DOHH2 (cell line): ENCODE data around the gene NMRK1.
A peak's percentile ranks its signal among the peaks of the same experiment; 100 is the strongest.

ENCODE experiments used
- H3F3A ChIP-seq: fragments of 200-600 bp; sonication (generic), shearing (Covaris generic); 2 replicates; pipeline ENCODE4 v1.6.0; 2016; ENCODE audit warnings: antibody characterized with exemption, mild to moderate bottlenecking; ENCODE audit not compliant: control insufficient read depth, insufficient read depth
- H3K27ac ChIP-seq: fragments of 200-600 bp; sonication (generic); 2 replicates; pipeline ENCODE4 v1.5.1; 2014; ENCODE audit warnings: low read depth, mild to moderate bottlenecking, low read length, moderate library complexity
- H3K27me3 ChIP-seq: fragments of 200-600 bp; sonication (generic); 2 replicates; pipeline ENCODE4 v1.6.1; 2014; ENCODE audit warnings: mild to moderate bottlenecking, low read length, mixed read lengths; ENCODE audit not compliant: control insufficient read depth
- H3K36me3 ChIP-seq: fragments of 200-600 bp; sonication (generic); 2 replicates; pipeline ENCODE4 v1.6.1; 2014; ENCODE audit warnings: mild to moderate bottlenecking, low read length, moderate library complexity, mixed read lengths; ENCODE audit not compliant: control insufficient read depth
- H3K4me1 ChIP-seq: fragments of 200-600 bp; sonication (generic); 2 replicates; pipeline ENCODE4 v1.6.1; 2014; ENCODE audit warnings: mild to moderate bottlenecking, low read length, mixed read lengths; ENCODE audit not compliant: control insufficient read depth
- H3K4me2 ChIP-seq: fragments of 200-600 bp; sonication (generic); 2 replicates; pipeline ENCODE4 v1.6.0; 2014; ENCODE audit warnings: mild to moderate bottlenecking, low read length, moderate library complexity
- H3K4me3 ChIP-seq: fragments of 200-600 bp; sonication (generic); 2 replicates; pipeline ENCODE4 v1.5.1; 2014; ENCODE audit warnings: mild to moderate bottlenecking, low read length, mixed read lengths
- H3K79me2 ChIP-seq: fragments of 200-600 bp; sonication (generic); 2 replicates; pipeline ENCODE4 v1.6.1; 2014; ENCODE audit warnings: mild to moderate bottlenecking, low read length, mixed read lengths; ENCODE audit not compliant: control insufficient read depth
- H3K9me2 ChIP-seq: fragments of 200-600 bp; sonication (generic); replicated peaks from 2 replicates; pipeline ENCODE4 v1.6.1; 2014; ENCODE audit warnings: mild to moderate bottlenecking, low read length, mixed read lengths; ENCODE audit not compliant: control insufficient read depth
- H3K9me3 ChIP-seq: fragments of 200-600 bp; sonication (generic); 2 replicates; pipeline ENCODE4 v1.6.1; 2014; ENCODE audit warnings: antibody characterized with exemption, low read length, mixed read lengths; ENCODE audit not compliant: control insufficient read depth, insufficient read depth
- H4K20me1 ChIP-seq: fragments of 200-600 bp; sonication (generic); 2 replicates; pipeline ENCODE4 v1.6.0; 2014; ENCODE audit warnings: low read depth, mild to moderate bottlenecking, antibody characterized with exemption, low read length, moderate library complexity; ENCODE audit not compliant: control insufficient read depth, insufficient read depth
- EZH2phosphoT487 ChIP-seq: fragments of 200-600 bp; sonication (generic); IDR thresholded peaks from 2 replicates; pipeline ENCODE4 v1.6.1; 2017; ENCODE audit warnings: borderline replicate concordance, mild to moderate bottlenecking, antibody characterized with exemption, low read length, moderate library complexity, mixed read lengths
- TF ChIP-seq, protein P1 (sequence below): fragments of 200-600 bp; sonication (generic); IDR thresholded peaks from one replicate; pipeline ENCODE4 v1.5.1; 2014; ENCODE audit warnings: antibody characterized with exemption, mild to moderate bottlenecking, low read depth, low read length; ENCODE audit not compliant: poor library complexity, severe bottlenecking

NMRK1 gene

DNA sequence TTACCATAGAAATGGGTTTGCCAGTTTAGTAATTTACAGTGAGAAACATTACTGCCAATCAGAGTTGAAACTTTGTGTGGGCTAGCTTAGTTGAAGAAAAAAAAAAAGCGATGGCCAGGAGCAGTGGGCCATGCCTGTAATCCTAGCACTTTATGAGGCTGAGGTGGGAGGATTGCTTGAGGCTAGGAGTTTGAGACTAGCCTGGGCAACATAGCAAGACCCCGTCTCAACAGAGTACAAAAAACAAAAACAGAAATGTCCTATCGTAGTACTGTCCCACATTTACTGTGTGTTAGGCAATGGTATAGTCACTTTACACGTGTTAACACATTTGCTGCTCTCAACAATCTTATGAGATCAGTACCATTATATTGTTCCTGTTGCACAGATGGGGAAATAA, 2.6 kb upstream of the NMRK1 start:
- Histone ChIP-seq H3K4me3 (no peak overlapping the region), H3K4me2 (peak overlapping the region; percentile 84), H3K9me3 (no peaks in the 10 kb centered on the region), H3K79me2 (peaks cover 68% of the 10 kb centered on the region), H3K9me2 (no peaks in the 10 kb centered on the region), H3K36me3 (peaks cover 2% of the 10 kb centered on the region; the same call in 1 of the 2 replicates), H3F3A (no peaks in the 10 kb centered on the region), H3K27me3 (no peaks in the 10 kb centered on the region), H4K20me1 (peaks cover 12% of the 10 kb centered on the region), H3K27ac (no peak overlapping the region), H3K4me1 (peaks cover 31% of the 10 kb centered on the region)
- TF ChIP-seq, protein P1, sequence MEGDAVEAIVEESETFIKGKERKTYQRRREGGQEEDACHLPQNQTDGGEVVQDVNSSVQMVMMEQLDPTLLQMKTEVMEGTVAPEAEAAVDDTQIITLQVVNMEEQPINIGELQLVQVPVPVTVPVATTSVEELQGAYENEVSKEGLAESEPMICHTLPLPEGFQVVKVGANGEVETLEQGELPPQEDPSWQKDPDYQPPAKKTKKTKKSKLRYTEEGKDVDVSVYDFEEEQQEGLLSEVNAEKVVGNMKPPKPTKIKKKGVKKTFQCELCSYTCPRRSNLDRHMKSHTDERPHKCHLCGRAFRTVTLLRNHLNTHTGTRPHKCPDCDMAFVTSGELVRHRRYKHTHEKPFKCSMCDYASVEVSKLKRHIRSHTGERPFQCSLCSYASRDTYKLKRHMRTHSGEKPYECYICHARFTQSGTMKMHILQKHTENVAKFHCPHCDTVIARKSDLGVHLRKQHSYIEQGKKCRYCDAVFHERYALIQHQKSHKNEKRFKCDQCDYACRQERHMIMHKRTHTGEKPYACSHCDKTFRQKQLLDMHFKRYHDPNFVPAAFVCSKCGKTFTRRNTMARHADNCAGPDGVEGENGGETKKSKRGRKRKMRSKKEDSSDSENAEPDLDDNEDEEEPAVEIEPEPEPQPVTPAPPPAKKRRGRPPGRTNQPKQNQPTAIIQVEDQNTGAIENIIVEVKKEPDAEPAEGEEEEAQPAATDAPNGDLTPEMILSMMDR = no peak
- TF ChIP-seq EZH2phosphoT487 = no peak

DNA sequence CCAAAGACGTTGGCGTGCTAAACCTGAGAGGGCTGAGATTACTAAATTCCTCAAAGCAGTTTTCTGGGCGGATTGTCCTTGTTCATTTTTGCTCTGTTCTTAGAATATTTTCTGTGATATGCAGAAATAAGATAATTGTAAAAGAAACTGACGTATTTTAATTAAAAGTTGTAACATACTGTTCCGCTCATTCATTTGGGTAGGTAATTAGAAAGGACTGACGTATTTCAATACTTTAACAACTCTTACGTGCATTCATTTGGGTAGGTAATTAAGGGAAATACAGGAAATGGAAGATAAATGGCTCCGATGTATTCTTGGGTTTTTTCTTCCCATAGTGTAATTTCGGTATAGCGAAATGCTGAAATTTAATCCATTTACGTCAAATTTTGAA, 1.4 kb upstream of the NMRK1 start:
- Histone ChIP-seq H3K4me3 (peak overlapping the region; percentile 99), H3K9me3 (no peaks in the 10 kb centered on the region), H3K4me2 (peak overlapping the region; percentile 84), H4K20me1 (peaks cover 12% of the 10 kb centered on the region), H3F3A (no peaks in the 10 kb centered on the region), H3K36me3 (peaks cover 2% of the 10 kb centered on the region; the same call in 1 of the 2 replicates), H3K9me2 (no peaks in the 10 kb centered on the region), H3K27me3 (no peaks in the 10 kb centered on the region), H3K79me2 (peaks cover 56% of the 10 kb centered on the region), H3K27ac (peak overlapping the region; percentile 76; the same call in 1 of the 2 replicates), H3K4me1 (peaks cover 31% of the 10 kb centered on the region)
- TF ChIP-seq, protein P1 = no peak
- no peak for TF ChIP-seq EZH2phosphoT487

- peaks cover 50% of the 10 kb centered on the region for H3K79me2 ChIP-seq
- peak overlapping the region; percentile 99 for H3K4me3 ChIP-seq
- H3K27ac ChIP-seq = peak overlapping the region; percentile 76
- no peaks in the 10 kb centered on the region for H3K9me3 ChIP-seq
- no peaks in the 10 kb centered on the region for H3K27me3 ChIP-seq
- H3K4me1 ChIP-seq = peaks cover 31% of the 10 kb centered on the region
- H3K9me2 ChIP-seq = no peaks in the 10 kb centered on the region
- TF ChIP-seq EZH2phosphoT487 = no peak
- TF ChIP-seq, protein P1 = no peak
- H3K4me2 ChIP-seq = peak overlapping the region; percentile 84
- peaks cover 12% of the 10 kb centered on the region for H4K20me1 ChIP-seq
- H3F3A ChIP-seq = no peaks in the 10 kb centered on the region
- peaks cover 2% of the 10 kb centered on the region; the same call in 1 of the 2 replicates for H3K36me3 ChIP-seq
These were observed 854 bp upstream of the NMRK1 start for GRCh38 chr9:75088646-75089372.
